ENCODE data around the gene CASP7.

DNA sequence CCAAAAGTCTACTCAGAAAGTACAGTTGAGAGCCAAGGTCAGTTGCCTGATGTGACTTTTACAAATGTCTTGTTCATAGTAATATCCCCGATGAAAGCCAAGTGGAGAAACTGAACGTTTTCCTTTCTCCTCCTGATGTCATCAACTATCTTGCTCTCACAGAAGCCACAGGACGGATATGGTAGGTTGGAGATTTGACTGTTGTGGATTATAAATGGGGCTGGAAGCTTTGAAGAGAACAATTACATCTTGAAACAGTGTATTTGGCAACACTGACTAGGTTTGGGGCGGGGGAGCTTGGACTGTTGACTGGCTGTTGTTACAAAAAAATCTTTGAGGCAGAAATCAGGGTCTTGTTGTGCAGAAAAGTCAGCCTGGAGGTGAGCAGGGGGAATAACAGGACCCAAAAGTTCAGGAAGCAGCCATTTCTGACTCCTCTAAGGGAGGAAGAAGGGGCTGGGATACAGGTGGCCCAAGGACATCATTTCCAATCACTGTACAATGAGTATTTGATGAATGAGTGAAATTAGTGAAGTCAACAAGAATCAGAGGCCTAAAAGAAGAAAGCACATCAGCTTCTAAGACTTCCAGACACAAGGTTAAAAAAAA is 96.1 kb downstream of the CASP7 start:
- TF ChIP-seq ARNT (IDR thresholded peaks at IDR 0.05) = no peak
- no peak for TF ChIP-seq LEF1 (IDR thresholded peaks at IDR 0.05; ENCODE audit: borderline replicate concordance)
- no peak for TF ChIP-seq SP1 (IDR thresholded peaks at IDR 0.05)
